ENCODE data around the gene ROR2.

ROR2 gene

DNA sequence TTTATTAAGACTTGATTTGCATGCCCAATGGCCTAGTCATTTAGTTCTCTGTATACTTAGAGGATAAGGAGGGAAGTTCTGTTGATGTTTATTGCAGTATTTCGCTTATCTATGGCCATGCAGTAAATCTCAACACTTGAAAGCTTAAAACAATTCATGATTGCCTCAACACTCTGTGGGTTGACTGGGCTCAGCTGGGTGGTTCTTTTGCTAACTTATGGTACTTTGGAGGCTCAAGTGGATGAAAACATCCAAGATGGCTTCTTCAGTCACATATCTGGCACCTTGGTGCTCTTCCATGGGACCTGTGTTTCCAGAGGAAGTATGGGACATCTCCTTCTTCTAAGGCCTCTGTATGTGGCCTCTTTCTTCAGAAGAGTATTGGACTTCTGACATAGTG lies 10.3 kb upstream of the ROR2 start:
- H3K9ac ChIP-seq (ENCODE audit: low read depth, low read length, poor library complexity, severe bottlenecking) = no peak overlapping the region
- H2AFZ ChIP-seq (ENCODE audit: low read length) = no peak overlapping the region
- H3K79me2 ChIP-seq (ENCODE audit: insufficient read depth, low read length) = no peaks in the 10 kb centered on the region
- TF ChIP-seq CTCF (conservative IDR thresholded peaks at IDR 0.05; ENCODE audit: low read length) = no peak
- no peaks in the 10 kb centered on the region for H3K9me3 ChIP-seq (ENCODE audit: insufficient read depth, low read depth, low read length)
- no peak overlapping the region for H3K4me2 ChIP-seq (ENCODE audit: low read depth, low read length, poor library complexity, severe bottlenecking)
- H3K4me1 ChIP-seq (ENCODE audit: insufficient read depth, low read length, poor library complexity, severe bottlenecking) = no peaks in the 10 kb centered on the region
- no peaks in the 10 kb centered on the region for H3K9me2 ChIP-seq (replicated peaks; ENCODE audit: low read depth, low read length)
- H3K27me3 ChIP-seq (ENCODE audit: insufficient read depth, low read length, poor library complexity, severe bottlenecking) = no peaks in the 10 kb centered on the region
- H3F3A ChIP-seq (ENCODE audit: low read depth) = no peaks in the 10 kb centered on the region
- H3K4me3 ChIP-seq (ENCODE audit: low read length, poor library complexity, severe bottlenecking) = no peak overlapping the region
- no peaks in the 10 kb centered on the region for H4K20me1 ChIP-seq (ENCODE audit: insufficient read depth, low read length, poor library complexity, severe bottlenecking)
- H3K36me3 ChIP-seq (ENCODE audit: insufficient read depth, low read length) = no peaks in the 10 kb centered on the region

- H3K4me2 ChIP-seq (ENCODE audit: low read depth, low read length, poor library complexity, severe bottlenecking) = no peak overlapping the region
- no peaks in the 10 kb centered on the region for H3K4me1 ChIP-seq (ENCODE audit: insufficient read depth, low read length, poor library complexity, severe bottlenecking)
- TF ChIP-seq EZH2phosphoT487 (IDR thresholded peaks at IDR 0.05; ENCODE audit: borderline replicate concordance) (no peak), CTCF (conservative IDR thresholded peaks at IDR 0.05; ENCODE audit: low read length) (no peak)
- H3K9ac ChIP-seq (ENCODE audit: low read depth, low read length, poor library complexity, severe bottlenecking) = no peak overlapping the region
- H4K20me1 ChIP-seq (ENCODE audit: insufficient read depth, low read length, poor library complexity, severe bottlenecking) = no peaks in the 10 kb centered on the region
- H3F3A ChIP-seq (ENCODE audit: low read depth) = no peaks in the 10 kb centered on the region
- no peaks in the 10 kb centered on the region for H3K79me2 ChIP-seq (ENCODE audit: insufficient read depth, low read length)
- no peak overlapping the region for H3K4me3 ChIP-seq (ENCODE audit: low read length, poor library complexity, severe bottlenecking)
- H2AFZ ChIP-seq (ENCODE audit: low read length) = no peak overlapping the region
- H3K9me3 ChIP-seq (ENCODE audit: insufficient read depth, low read depth, low read length) = no peaks in the 10 kb centered on the region
- no peaks in the 10 kb centered on the region for H3K9me2 ChIP-seq (replicated peaks; ENCODE audit: low read depth, low read length)
- H3K36me3 ChIP-seq (ENCODE audit: insufficient read depth, low read length) = no peaks in the 10 kb centered on the region
- no peaks in the 10 kb centered on the region for H3K27me3 ChIP-seq (ENCODE audit: insufficient read depth, low read length, poor library complexity, severe bottlenecking)
Measured at GRCh38 chr9:91958174-91958573, 8.1 kb upstream of the ROR2 start.

DNA sequence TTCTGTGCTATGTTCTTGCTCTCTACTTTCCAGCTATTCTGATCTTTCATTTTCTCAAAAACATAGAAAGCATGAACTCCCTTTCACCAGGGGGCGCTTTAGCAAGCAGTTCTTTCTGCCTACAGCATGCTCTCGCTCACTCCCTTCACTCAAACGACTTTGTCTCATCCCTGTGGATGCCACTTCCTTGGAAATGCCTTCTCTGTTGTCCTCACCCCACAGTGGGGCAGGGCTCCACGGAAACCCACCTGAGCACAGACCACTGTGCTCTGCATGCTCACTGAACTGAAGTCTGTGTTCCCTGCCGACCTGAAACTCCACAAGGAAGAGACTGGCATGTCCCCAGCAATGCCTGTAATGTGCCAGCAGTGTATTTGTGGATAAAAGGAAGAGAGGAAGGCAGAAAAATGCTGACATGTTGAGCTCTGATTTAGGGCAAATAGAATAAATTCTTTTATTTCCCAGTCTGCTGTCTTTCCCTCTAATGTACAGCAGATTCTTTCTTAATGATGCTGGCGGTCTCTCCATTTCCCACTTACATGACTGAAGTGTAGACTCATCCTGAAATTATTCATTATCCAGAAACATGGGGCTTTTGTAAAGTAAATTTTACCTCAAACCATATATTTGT lies 4.9 kb upstream of the ROR2 start:
- H3K9ac ChIP-seq (ENCODE audit: low read depth, low read length, poor library complexity, severe bottlenecking) = no peak overlapping the region
- no peaks in the 10 kb centered on the region for H3K4me1 ChIP-seq (ENCODE audit: insufficient read depth, low read length, poor library complexity, severe bottlenecking)
- H3K27me3 ChIP-seq (ENCODE audit: insufficient read depth, low read length, poor library complexity, severe bottlenecking) = no peaks in the 10 kb centered on the region
- no peaks in the 10 kb centered on the region for H3K36me3 ChIP-seq (ENCODE audit: insufficient read depth, low read length)
- H3K4me2 ChIP-seq (ENCODE audit: low read depth, low read length, poor library complexity, severe bottlenecking) = no peak overlapping the region
- H3F3A ChIP-seq (ENCODE audit: low read depth) = no peaks in the 10 kb centered on the region
- H3K79me2 ChIP-seq (ENCODE audit: insufficient read depth, low read length) = no peaks in the 10 kb centered on the region
- no peak overlapping the region for H2AFZ ChIP-seq (ENCODE audit: low read length)
- no peak overlapping the region for H3K4me3 ChIP-seq (ENCODE audit: low read length, poor library complexity, severe bottlenecking)
- H4K20me1 ChIP-seq (ENCODE audit: insufficient read depth, low read length, poor library complexity, severe bottlenecking) = no peaks in the 10 kb centered on the region
- no peaks in the 10 kb centered on the region for H3K9me3 ChIP-seq (ENCODE audit: insufficient read depth, low read depth, low read length)
- TF ChIP-seq EZH2phosphoT487 (IDR thresholded peaks at IDR 0.05; ENCODE audit: borderline replicate concordance) = no peak
- peak; percentile 74 for TF ChIP-seq CTCF (conservative IDR thresholded peaks at IDR 0.05; ENCODE audit: low read length)
- H3K9me2 ChIP-seq (replicated peaks; ENCODE audit: low read depth, low read length) = no peaks in the 10 kb centered on the region
